Measurements from ENCODE around the gene CDK14. TPM values are rescaled to one million over a fixed set of nuclear protein-coding genes. Genes with fewer than 3 reads are reported as not detected.

CDK14 gene
- total and polyA plus RNA-seq, 10 of the 15 experiments (the other 5 are each of a cell fraction or from before 2014, with no cell fraction given) = 6.5 to 61.3 (median 24.2) TPM

DNA sequence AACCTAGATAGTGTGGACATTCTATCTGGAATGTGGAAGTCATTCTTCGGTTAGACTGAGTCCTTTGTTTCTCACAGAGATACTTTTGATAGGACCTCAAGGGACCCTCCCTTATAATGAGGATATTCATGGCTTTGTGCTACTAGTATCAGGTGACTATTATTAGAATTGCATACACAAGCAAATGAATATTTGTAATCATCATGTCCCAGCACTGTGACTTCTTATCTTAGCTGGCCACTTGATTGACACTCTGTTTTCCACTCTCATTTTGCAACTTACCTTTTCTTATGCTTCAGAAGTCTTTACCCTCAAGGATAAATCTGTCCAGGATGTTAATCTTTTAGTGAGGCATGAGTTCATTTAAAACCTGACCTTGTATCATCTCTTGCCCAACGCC lies 399.9 kb downstream of the CDK14 start:
- SMC1A ChIA-PET (ENCODE audit: uncharacterized antibody, unreplicated experiment) = no interaction called here
- POLR2A ChIA-PET = no interaction called here
- H3K36me3 ChIP-seq (ENCODE audit: control insufficient read depth in 2 of 2, insufficient read depth in 2 of 2, low read length in 1 of 2) = no peaks in the 10 kb centered on the region
- intact Hi-C loops (cut with micrococcal nuclease; ENCODE audit: unreplicated experiment) = no loop called here
- FAIRE-seq (no peak), ATAC-seq (no peak), DNase-seq (ENCODE audit: low read depth, low spot score) (no peak)
- no peaks in the 10 kb centered on the region for H3K9me3 ChIP-seq (replicated peaks; ENCODE audit: control insufficient read depth, insufficient read depth, low read length)
- no TSS peak for BruUV-seq (replicated peaks)
- H3K4me3 ChIP-seq = no peak overlapping the region
- TF ChIP-seq GATAD2B (conservative IDR thresholded peaks at IDR 0.05; ENCODE audit: low read depth) = no peak
- TF ChIP-seq YBX1 (IDR thresholded peaks at IDR 0.05) = no peak
- H3K27me3 ChIP-seq (replicated peaks in 1 of 2; ENCODE audit: control insufficient read depth in 2 of 2, insufficient read depth in 2 of 2, low read length in 1 of 2) = no peaks in the 10 kb centered on the region
- RAD21 ChIA-PET (ENCODE audit: unreplicated experiment) = no interaction called here
- no peaks in the 10 kb centered on the region for H3K79me2 ChIP-seq (ENCODE audit: control insufficient read depth, insufficient read depth, low read length)
- H4K20me1 ChIP-seq (ENCODE audit: control insufficient read depth, insufficient read depth) = no peaks in the 10 kb centered on the region
- no peaks in the 10 kb centered on the region for H3K4me1 ChIP-seq (ENCODE audit: control insufficient read depth, insufficient read depth, low read length)
- no peak overlapping the region for H2AFZ ChIP-seq (ENCODE audit: control insufficient read depth, low read depth, low read length)
- no peak overlapping the region for H3K4me2 ChIP-seq (ENCODE audit: control insufficient read depth, insufficient read depth)
- in situ Hi-C loops (cut with MboI) = no loop called here
- WGBS (ENCODE audit: insufficient coverage, insufficient replicate concordance, low lambda C conversion rate, missing lambda C conversion rate) = 57% methylated on average over 2 of the region's 2 CpGs
- H3K27ac ChIP-seq (ENCODE audit: control insufficient read depth, insufficient read depth) = no peak overlapping the region
- H3K9ac ChIP-seq (ENCODE audit: control insufficient read depth, insufficient read depth, low read length) = no peak overlapping the region
- CTCF ChIA-PET = no interaction called here

DNA sequence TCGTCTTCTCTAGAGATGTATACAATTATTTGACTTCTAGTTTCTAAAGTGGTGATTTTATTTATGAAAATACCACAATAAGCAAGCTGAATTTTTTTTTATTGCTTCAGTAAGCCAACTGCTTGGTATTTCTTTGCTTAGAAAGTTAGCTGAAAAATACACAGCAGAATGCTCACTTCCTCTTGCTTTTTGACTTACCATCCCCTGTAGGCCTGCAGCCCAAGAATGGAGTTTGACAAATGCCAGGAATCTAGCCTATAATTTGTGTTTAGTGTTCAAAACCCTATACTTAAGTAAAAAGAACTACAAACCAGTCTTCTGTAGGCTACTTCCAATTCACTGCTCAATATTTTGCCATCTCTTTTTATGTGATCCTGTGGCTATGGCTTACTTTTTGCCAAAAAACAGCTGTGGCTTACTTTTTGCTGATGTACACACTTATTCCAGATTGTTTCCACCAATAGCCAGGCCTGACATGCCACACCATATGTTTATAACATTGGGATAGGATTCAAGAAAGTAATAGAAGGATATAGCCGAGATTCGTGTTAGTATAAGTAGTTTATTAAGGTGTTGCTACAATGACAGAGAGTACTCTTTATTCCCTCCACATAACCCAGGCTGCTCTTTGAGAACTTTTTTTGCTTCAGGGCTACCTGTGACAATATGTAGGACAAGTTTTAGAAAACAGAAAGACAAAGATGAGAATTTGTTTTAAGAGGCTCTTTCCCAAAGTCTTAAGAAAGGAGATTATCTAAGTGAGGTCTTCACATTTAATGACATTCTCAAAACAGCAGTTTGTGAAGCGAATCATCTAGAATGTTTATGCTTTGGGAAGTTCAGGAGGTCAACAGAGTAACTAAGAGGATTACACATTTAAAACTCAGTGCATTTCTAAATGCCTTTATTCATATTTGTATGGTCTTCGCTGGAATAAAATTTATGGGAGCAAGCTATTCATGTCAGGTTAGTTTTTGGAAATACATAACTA lies 404.2 kb downstream of the CDK14 start:
- Histone ChIP-seq H3K9me3 (replicated peaks; ENCODE audit: control insufficient read depth, insufficient read depth, low read length) (no peaks in the 10 kb centered on the region), H3K36me3 (ENCODE audit: control insufficient read depth in 2 of 2, insufficient read depth in 2 of 2, low read length in 1 of 2) (no peaks in the 10 kb centered on the region), H3K9ac (ENCODE audit: control insufficient read depth, insufficient read depth, low read length) (no peak overlapping the region), H4K20me1 (ENCODE audit: control insufficient read depth, insufficient read depth) (no peaks in the 10 kb centered on the region), H3K4me2 (ENCODE audit: control insufficient read depth, insufficient read depth) (no peak overlapping the region), H2AFZ (ENCODE audit: control insufficient read depth, low read depth, low read length) (no peak overlapping the region), H3K79me2 (ENCODE audit: control insufficient read depth, insufficient read depth, low read length) (no peaks in the 10 kb centered on the region), H3K4me1 (ENCODE audit: control insufficient read depth, insufficient read depth, low read length) (no peaks in the 10 kb centered on the region), H3K27ac (ENCODE audit: control insufficient read depth, insufficient read depth) (no peak overlapping the region), H3K4me3 (no peak overlapping the region), H3K27me3 (replicated peaks in 1 of 2; ENCODE audit: control insufficient read depth in 2 of 2, insufficient read depth in 2 of 2, low read length in 1 of 2) (no peaks in the 10 kb centered on the region)
- no peak for FAIRE-seq
- ChIA-PET CTCF (interaction anchor here (0.8 to 1.4 kb wide), 2 partner anchors 34 to 68 kb away, joined by 3 read pairs; no protein-coding TSS in a partner anchor), POLR2A (no interaction called here), SMC1A (ENCODE audit: uncharacterized antibody, unreplicated experiment) (interaction anchor here (1.1 to 1.7 kb wide), 2 partner anchors 13 to 291 kb away, joined by 3 read pairs; no protein-coding TSS in a partner anchor), RAD21 (ENCODE audit: unreplicated experiment) (no interaction called here)
- intact Hi-C loops (cut with micrococcal nuclease; ENCODE audit: unreplicated experiment) = no loop called here
- BruUV-seq (replicated peaks) = no TSS peak
- 78% methylated on average over 5 of the region's 5 CpGs for WGBS (ENCODE audit: insufficient coverage, insufficient replicate concordance, low lambda C conversion rate, missing lambda C conversion rate)
- DNase-seq (ENCODE audit: low read depth, low spot score) = no peak
- TF ChIP-seq, protein P1, sequence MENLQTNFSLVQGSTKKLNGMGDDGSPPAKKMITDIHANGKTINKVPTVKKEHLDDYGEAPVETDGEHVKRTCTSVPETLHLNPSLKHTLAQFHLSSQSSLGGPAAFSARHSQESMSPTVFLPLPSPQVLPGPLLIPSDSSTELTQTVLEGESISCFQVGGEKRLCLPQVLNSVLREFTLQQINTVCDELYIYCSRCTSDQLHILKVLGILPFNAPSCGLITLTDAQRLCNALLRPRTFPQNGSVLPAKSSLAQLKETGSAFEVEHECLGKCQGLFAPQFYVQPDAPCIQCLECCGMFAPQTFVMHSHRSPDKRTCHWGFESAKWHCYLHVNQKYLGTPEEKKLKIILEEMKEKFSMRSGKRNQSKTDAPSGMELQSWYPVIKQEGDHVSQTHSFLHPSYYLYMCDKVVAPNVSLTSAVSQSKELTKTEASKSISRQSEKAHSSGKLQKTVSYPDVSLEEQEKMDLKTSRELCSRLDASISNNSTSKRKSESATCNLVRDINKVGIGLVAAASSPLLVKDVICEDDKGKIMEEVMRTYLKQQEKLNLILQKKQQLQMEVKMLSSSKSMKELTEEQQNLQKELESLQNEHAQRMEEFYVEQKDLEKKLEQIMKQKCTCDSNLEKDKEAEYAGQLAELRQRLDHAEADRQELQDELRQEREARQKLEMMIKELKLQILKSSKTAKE (IDR thresholded peaks at IDR 0.05; ENCODE audit: low read depth, poor library complexity, severe bottlenecking) = no peak
- TF ChIP-seq SPI1 (IDR thresholded peaks at IDR 0.05; ENCODE audit: borderline replicate concordance, insufficient read depth, low read depth, low read length) = peak; percentile 45; the same call in 1 of the 2 replicates
- in situ Hi-C loops (cut with MboI) = no loop called here
- no peak for ATAC-seq

Data from GM12878 (cell line).